Measurements from ENCODE around the gene TSACC.

GRCh38 chr1:156389311-156389710, 51.0 kb downstream of the TSACC start:
- TF ChIP-seq, protein P1, sequence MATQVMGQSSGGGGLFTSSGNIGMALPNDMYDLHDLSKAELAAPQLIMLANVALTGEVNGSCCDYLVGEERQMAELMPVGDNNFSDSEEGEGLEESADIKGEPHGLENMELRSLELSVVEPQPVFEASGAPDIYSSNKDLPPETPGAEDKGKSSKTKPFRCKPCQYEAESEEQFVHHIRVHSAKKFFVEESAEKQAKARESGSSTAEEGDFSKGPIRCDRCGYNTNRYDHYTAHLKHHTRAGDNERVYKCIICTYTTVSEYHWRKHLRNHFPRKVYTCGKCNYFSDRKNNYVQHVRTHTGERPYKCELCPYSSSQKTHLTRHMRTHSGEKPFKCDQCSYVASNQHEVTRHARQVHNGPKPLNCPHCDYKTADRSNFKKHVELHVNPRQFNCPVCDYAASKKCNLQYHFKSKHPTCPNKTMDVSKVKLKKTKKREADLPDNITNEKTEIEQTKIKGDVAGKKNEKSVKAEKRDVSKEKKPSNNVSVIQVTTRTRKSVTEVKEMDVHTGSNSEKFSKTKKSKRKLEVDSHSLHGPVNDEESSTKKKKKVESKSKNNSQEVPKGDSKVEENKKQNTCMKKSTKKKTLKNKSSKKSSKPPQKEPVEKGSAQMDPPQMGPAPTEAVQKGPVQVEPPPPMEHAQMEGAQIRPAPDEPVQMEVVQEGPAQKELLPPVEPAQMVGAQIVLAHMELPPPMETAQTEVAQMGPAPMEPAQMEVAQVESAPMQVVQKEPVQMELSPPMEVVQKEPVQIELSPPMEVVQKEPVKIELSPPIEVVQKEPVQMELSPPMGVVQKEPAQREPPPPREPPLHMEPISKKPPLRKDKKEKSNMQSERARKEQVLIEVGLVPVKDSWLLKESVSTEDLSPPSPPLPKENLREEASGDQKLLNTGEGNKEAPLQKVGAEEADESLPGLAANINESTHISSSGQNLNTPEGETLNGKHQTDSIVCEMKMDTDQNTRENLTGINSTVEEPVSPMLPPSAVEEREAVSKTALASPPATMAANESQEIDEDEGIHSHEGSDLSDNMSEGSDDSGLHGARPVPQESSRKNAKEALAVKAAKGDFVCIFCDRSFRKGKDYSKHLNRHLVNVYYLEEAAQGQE (IDR thresholded peaks at IDR 0.05; ENCODE audit: low read depth): no peak
- TF ChIP-seq NFIC (IDR thresholded peaks at IDR 0.05) (no peak), RAD21 (IDR thresholded peaks at IDR 0.05; ENCODE audit: low read depth) (no peak), EGR1 (IDR thresholded peaks at IDR 0.05) (no peak), YY1 (IDR thresholded peaks at IDR 0.05; ENCODE audit: low read depth) (no peak), MAX (IDR thresholded peaks at IDR 0.05) (no peak), EP300 (IDR thresholded peaks at IDR 0.05; ENCODE audit: borderline replicate concordance) (no peak), FOXM1 (IDR thresholded peaks at IDR 0.05; ENCODE audit: borderline replicate concordance, low read depth) (no peak), TEAD4 (IDR thresholded peaks at IDR 0.05) (no peak), TCF12 (IDR thresholded peaks at IDR 0.05; ENCODE audit: low read depth) (no peak), CEBPB (IDR thresholded peaks at IDR 0.05) (no peak)
- TF ChIP-seq, protein P2, sequence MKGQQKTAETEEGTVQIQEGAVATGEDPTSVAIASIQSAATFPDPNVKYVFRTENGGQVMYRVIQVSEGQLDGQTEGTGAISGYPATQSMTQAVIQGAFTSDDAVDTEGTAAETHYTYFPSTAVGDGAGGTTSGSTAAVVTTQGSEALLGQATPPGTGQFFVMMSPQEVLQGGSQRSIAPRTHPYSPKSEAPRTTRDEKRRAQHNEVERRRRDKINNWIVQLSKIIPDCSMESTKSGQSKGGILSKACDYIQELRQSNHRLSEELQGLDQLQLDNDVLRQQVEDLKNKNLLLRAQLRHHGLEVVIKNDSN (IDR thresholded peaks at IDR 0.05): no peak

All from Ishikawa (cell line).